Stromal cell of bone marrow (primary cell): ENCODE data around the gene ACAA2.

Experiments used
- DNase-seq: peaks from one replicate; pipeline ENCODE4 v3.0.0-alpha.2; 2012; ENCODE audit warnings: low read depth

Gene ACAA2, protein sequence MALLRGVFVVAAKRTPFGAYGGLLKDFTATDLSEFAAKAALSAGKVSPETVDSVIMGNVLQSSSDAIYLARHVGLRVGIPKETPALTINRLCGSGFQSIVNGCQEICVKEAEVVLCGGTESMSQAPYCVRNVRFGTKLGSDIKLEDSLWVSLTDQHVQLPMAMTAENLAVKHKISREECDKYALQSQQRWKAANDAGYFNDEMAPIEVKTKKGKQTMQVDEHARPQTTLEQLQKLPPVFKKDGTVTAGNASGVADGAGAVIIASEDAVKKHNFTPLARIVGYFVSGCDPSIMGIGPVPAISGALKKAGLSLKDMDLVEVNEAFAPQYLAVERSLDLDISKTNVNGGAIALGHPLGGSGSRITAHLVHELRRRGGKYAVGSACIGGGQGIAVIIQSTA

DNA sequence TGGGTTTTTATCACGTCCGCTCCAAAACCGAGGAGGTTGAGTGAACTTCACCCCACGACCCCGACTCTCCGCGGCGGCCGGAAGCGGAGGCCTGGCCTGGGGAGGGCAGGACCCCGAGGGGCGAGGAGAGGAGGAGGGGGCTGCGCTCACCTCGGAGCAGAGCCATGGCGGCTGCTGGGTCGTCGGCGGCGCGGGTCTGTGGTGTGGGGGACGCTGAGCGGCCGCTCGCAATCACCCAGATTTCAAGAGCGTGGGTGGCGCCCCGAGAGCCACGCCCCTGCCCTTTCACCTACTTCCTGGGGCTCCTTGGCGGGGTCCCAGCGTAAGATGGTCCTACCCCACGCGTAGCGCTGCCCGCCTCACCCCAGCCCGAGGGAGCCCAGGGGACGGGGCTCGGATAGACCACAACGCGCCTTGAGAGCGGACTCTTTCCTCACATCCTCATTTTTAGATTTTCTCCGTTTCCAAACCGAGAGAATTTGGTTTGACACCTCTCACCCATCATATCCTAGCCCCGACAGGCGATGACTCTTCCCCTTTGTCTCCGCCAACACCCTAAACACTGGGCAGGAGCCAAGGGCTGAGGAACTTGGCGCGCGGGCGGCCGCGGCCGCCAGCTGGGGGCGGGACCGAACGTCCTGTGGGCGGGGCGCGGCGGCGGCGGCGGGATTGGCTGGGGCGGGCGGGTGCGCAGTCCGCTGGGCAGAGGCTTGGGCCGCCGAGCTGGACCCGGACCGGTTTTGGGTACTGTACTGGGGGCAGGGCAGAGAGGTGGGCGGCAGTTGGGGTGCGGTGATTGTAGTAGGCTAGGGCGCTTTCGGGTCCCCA, at the start of gene ACAA2:
Gene ACAA2, minus strand, starts transcription at position 215 of the 828 bp plus-strand sequence. Its CDS starts 49 bp downstream, at position 166.
- peak; percentile 84 for DNase-seq

DNA sequence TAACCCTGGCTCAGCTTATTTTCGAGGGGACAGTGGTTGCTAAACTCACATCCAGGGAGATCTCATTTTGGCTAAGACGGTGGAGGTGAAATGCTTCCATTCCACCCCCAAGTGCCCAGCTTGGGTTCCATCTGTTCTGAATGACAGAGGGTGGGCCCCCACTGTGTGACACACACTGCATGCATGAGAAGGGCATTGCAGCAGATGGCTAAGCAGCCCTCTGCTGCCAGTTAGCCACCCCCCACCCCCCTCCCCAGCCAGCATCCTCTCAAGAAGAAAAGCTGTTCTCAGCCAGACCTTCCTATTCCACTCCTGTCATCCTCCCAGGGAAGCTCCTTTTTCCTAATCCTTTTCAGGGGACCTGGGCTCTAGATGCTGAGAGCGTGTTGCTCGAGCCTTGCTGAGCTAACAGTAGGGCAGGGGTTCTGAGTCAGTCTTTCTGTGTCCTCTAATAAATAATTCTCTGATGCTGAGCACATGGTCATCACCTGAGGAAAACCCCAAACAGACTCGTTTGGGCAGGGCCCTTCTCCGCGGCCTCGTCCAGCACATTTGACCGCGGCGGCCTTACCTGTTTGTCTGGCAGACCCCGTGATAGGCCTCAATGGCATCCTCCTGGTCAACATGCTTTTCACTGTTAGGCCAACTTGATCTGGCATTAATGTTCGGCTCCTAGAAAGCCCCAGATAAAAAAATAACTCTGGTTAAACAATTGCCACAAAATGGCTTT, 49.5 kb upstream of the ACAA2 start:
- no peak for DNase-seq

DNA sequence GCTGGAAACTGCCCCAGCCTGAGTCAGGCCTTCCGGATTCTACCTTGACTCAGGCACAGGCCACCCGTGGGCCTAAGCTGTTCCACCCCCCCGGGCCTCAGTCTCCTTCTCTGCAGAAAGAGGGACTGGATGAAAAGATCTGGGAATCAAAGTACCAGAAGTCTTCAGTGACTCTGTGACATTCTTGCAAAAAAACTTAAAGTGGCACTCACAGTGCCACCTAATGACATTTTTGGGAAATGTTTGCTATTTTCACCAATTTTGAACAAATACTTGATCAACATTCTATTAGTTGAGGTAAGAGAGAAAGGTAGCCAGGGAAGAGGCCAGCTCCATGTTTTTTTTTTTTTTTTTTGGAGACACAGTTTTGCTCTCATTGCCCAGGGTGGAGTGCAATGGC, 48.3 kb upstream of the ACAA2 start:
- DNase-seq: no peak

- DNase-seq: no peak
Measured at GRCh38 chr18:49859725-49860124, 46.4 kb upstream of the ACAA2 start.

- no peak for DNase-seq
Measured at GRCh38 chr18:49859021-49859359, 45.7 kb upstream of the ACAA2 start.

DNA sequence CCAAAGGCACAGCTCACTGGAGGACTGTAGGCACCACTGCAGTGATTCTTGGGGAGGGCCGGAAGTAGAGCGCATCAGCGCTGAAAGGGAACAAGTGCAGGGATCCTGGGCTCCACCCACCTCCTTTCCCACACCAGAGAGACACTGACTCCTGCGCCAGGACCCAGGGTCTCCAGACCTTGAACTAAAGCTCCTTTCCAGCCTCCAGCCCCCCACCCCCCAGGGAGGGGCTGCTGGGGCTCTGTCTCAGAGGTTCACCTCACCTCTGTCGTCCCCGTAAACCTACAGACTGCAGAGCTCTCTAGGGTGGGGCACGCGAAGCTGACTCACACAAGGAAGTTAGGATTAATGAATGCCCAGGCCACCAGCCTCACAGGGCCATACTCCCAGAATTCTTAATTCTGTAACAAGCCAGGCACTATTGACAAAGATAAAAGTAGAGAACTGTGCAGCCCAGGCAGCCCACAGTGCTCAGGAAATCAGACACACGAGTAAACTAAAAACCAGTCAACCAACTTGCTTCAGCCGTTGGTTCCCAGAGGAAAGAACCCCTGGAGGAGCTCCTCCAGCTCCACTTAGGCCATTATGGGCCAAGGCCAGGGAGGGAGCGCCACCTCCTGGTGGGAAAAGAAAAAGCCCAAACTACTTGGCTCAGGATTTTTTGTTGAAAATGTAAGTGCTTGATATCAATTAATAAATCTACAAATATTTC, 45.1 kb upstream of the ACAA2 start:
- peak; percentile 45 for DNase-seq

DNA sequence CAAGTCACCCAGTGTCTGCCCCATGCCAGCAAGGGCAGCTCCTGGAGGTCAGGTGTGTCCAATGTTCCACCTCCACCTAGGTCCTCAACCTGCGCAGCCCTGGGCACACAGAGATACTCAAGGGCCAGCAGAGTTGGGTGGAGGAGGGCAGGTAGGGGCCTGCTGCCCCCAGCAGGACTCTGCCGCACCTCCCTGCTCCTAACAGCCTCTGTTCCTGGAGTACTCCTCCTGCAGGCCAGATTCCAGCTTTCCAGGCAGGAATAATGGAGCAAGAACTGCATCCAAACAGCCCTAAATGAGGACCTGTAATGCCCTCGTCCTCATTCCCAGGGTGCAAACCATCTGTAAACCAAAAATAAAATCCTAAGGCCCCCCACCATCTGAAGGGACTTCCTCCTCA, 44.4 kb upstream of the ACAA2 start:
- DNase-seq: no peak

DNA sequence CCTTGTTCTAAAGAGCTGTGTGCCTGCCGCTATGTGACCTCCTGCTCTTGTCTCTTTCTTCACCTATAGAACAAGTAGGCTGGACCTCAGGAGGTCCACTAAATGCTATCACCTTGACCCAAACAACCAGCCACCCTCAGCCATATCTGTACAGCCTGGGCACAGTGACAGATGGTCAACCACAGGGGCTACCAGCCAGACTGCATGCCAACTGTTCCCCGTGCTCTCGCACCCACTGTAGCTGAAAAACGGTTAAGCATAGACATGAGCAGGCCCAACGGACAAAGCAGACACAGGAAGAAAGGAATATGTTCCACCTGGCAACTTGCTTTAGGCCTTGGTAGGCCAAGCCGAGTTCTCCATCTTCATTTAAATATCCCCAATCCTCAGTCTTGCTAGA, 43.2 kb upstream of the ACAA2 start:
- DNase-seq: no peak

DNA sequence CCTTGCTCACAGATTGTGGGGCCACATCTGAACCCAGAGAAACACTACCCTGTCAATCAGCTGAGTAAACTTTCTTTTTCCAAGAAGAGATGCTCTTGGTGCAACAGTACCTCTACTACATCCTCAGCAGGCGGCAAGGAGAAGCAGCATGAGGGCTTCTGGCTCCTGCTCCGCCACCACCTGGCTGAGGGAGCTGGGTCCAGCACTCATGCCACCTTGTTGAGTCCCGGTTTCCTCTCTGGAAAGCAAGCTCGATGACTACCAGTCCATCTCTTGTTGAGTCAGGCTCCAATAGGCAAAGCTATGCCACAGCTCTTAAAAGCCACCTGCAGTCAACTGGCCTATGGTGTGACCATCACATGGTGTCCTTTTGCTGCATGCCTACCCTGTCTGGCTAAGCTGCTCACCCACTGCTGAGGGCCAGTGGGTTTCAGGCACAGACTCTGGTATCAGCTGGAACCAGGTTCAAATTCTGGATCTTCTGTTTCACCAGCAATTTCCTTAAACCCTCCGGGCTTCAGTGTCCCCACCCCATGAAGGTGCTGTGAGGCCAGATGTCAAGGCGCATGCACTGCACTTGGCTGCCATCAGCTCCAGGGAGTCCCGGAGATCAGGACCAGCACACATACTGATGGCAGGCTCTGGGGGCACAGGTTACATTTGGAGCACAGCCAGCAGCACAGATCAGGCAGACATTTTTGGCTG, 42.5 kb upstream of the ACAA2 start:
- DNase-seq: no peak

GRCh38 chr18:49854681-49855080, 41.3 kb upstream of the ACAA2 start:
- no peak for DNase-seq

- DNase-seq: no peak
Measured at GRCh38 chr18:49853436-49853835, 40.1 kb upstream of the ACAA2 start.

GRCh38 chr18:49853011-49853410, 39.7 kb upstream of the ACAA2 start:
- DNase-seq: no peak

GRCh38 chr18:49851624-49852023, 38.3 kb upstream of the ACAA2 start:
- DNase-seq: no peak

DNA sequence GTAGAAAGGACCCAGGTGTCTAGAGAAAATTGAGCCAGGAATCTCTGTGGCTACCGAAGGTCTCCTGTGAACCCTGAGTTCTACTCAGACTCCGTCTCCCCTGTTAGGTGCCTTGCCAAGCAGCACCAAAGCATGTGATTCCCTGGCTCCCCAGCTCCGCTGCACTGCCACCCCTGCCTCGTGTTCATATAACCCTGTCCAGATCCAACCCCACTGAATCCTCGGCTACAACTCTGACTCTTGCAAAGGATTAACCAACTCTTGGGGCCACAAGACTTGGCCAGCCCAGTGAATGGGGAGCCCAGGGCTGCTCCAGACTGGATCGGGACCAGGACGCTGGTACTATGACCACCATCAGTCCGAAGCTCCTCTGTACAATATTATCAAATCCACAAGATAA, 37.3 kb upstream of the ACAA2 start:
- no peak for DNase-seq

DNA sequence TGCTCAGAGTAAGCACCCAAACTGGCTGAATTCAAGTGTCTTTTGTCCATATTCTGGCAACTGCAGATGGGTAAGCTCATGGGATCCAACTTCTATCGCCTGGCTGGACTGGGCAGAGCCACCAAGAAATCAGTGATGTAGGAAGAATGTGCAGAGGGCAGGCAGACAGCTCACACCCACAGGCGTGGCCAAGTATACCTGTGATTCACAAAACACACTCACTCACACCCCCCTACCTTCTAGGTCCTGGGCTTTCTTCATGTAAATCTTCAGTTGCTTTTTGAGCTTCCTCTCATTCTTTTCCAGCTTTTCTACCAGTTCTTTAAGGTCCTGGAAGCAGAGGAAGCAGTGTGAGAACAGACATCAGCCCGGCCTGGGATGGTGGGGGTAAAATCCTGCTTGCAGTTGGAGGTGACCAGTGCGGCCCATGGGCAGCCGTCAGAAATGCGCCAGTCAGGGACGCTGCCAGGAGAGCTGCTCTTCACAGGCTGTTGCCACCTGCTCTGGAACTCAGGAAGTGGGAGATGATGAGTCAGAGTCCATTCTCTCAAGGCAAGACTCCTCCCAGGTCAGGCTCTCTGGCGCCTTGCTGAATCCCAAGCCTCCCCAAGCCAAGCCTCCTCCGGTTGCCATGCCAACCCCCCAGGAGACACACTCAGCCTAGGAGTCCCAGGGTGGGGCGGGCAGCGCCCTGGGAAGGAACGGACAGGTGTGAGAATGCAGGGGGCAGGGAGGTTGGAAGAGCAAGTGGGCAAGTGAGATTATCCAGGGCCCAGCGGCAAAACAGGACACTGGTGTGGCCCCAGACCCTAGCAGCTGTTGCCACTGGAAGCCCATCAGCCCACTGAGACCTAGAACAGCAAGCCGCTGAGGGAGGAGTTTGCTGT, 36.2 kb upstream of the ACAA2 start:
- DNase-seq: peak; percentile 55

GRCh38 chr18:49848115-49848514, 34.8 kb upstream of the ACAA2 start:
- DNase-seq: no peak

DNA sequence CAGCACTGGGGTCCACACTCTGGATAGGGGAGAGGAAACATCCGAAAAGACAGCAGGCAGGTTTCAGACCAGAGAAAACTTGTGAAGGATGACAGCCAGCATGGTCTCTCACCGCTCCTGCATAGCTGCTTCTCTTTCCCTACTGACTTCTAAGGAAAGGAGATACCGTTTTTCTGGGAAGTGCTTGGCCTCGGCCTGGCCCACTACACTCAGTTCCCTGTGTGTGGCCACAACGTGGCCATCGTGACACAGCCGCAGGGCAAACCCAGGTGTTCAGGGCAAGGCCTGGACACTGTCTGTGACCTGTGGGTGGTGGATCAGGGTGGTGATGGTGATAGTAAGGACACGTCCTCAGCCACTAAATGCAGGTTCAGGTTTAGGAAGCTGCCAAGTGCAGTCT, 34.2 kb upstream of the ACAA2 start:
- no peak for DNase-seq

GRCh38 chr18:49846718-49847470, 33.6 kb upstream of the ACAA2 start:
- DNase-seq: no peak

DNA sequence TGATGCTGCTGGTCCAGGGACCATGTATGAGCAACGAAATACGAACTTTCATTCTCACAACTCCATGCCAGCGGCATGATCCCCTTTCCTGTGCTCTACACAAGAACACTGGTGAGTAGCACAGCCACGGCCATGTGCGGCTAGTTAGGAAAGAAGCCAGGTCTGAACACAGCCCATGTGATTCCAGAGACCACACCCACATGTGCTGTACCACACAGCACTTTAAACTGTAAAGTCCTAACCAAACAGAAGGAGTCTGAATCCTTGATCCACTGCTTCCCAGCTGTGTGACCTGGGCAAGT, 33.0 kb upstream of the ACAA2 start:
- peak; percentile 48 for DNase-seq
